Tongue (tissue), 2 donors: ENCODE measurements around the gene IKZF1. TPM values are rescaled to one million over a fixed set of nuclear protein-coding genes. Genes with fewer than 3 reads are reported as not detected.

Experiments
- small RNA-seq: library from RNA; depleted of rRNA; stranded (forward); fragments of <200 nt; gene quantifications from one replicate; pipeline ENCODE3, GENCODE V24; 2014; ENCODE audit warnings: low replicate concordance
- total RNA-seq: library from RNA; depleted of rRNA; stranded (reverse); fragments of >200 nt; gene quantifications from one replicate; pipeline ENCODE4 v1.2.3, GENCODE V29; 2014

The IKZF1 gene
- total RNA-seq, 1 donor from 2014 or later = 6.1 TPM

Small RNAs within 50 kb of the gene (small RNA-seq; reads per million reads assigned to genes)
- gene RNU6-1091P = not detected

Other genes with a start within 250 kb of the IKZF1 start
- gene ZPBP, start 211.5 kb upstream of the IKZF1 start, total RNA-seq = not detected
- 19.5 TPM for gene FIGNL1, start 145.6 kb downstream of the IKZF1 start, total RNA-seq